ENCODE data around the gene VPS35.
"Not testable (repeated sequence)": the region's sequence is repeated elsewhere in the genome, so short reads cannot be mapped to it uniquely, and the experiment has no call there.

DNA sequence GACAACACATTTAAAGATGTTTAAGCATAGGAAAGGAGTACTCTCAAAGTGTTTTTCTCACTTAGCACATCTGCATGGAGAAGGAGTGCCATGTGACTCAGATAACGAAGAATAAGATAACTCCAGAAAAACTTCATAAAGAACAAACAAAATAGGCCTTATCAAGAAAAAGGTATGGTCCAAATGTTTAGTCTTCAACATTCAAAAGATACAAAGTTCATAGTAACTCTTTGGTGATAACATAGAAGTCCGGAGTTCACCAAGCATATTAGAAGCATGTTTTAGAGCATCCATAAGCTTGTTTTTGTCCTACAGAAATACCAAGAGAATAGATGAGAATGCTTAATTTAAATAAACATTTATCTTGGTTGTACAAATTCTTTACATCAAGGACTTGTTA is 7.1 kb downstream of the VPS35 start:
- not testable (repeated sequence) for TF ChIP-seq CTCF (conservative IDR thresholded peaks at IDR 0.05); ZFX (IDR thresholded peaks at IDR 0.05)

All from C4-2B (cell line).